GM12878 (cell line): ENCODE data around the gene SLC8B1. TPM values are rescaled to one million over a fixed set of nuclear protein-coding genes. Genes with fewer than 3 reads are reported as not detected.

Experiments used
- ATAC-seq: fragments of 200-7000 bp; cut with Tn5 transposase; 3 replicates; pipeline ENCODE4 v1.9.1; 2020; ENCODE audit warnings: mild to moderate bottlenecking, moderate library complexity
- BruUV-seq: library from RNA; stranded (reverse); fragments of 400-500 nt; replicated peaks from 2 replicates; lab custom pipeline; 2021; lab: Mats Ljungman, UMichigan
- CTCF ChIA-PET: fragments of 300-600 bp; sonication (Branson Sonifier 250); formaldehyde crosslinking; extraction: SDS; loops from one replicate; lab custom pipeline; 2021; ENCODE audit warnings: inconsistent platforms; lab: Yijun Ruan, JAX
- POLR2A ChIA-PET: fragments of 350-600 bp; formaldehyde crosslinking; extraction: SDS; loops from one replicate; lab custom pipeline; 2021; ENCODE audit warnings: inconsistent platforms; lab: Charles Lee
- RAD21 ChIA-PET: fragments of 300-600 bp; sonication (Branson Sonifier 250); formaldehyde crosslinking; loops from one replicate; lab custom pipeline; 2023; ENCODE audit warnings: antibody characterized with exemption; ENCODE audit not compliant: unreplicated experiment; lab: Charles Lee
- SMC1A ChIA-PET: fragments of 300-600 bp; sonication (Branson Sonifier 250); formaldehyde crosslinking; loops from one replicate; lab custom pipeline; 2023; ENCODE audit not compliant: unreplicated experiment, uncharacterized antibody; lab: Charles Lee
- DNase-seq: peaks from one replicate; pipeline ENCODE4 v3.0.0-alpha.2; 2011; ENCODE audit warnings: low read depth, low spot score
- FAIRE-seq: peaks from 3 replicates; lab custom pipeline; 2011; peaks lifted over from hg19 to GRCh38; lab: Jason Lieb, UNC
- H2AFZ ChIP-seq: 2 replicates; pipeline ENCODE4 v1.6.0; 2011; ENCODE audit warnings: low read depth, low read length, control low read depth; ENCODE audit not compliant: control insufficient read depth
- H3K27ac ChIP-seq: 2 replicates; pipeline ENCODE4 v1.5.1; 2011; ENCODE audit warnings: control low read depth; ENCODE audit not compliant: control insufficient read depth, insufficient read depth
- H3K27me3 ChIP-seq, 2 experiments: replicated peaks in 1 of 2; 2 replicates each; pipeline versions ENCODE4 v1.6.0 to v1.6.1; 2011; ENCODE audit warnings: low read length in 1 of 2; ENCODE audit not compliant: control insufficient read depth in 2 of 2, insufficient read depth in 2 of 2
- H3K36me3 ChIP-seq, 2 experiments: 2 replicates each; pipeline ENCODE4 v1.5.1; 2011; ENCODE audit warnings: low read length in 1 of 2; ENCODE audit not compliant: control insufficient read depth in 2 of 2, insufficient read depth in 2 of 2
- H3K4me1 ChIP-seq: 2 replicates; pipeline ENCODE4 v1.6.1; 2011; ENCODE audit warnings: mild to moderate bottlenecking, low read length, moderate library complexity, mixed read lengths; ENCODE audit not compliant: control insufficient read depth, insufficient read depth
- H3K4me2 ChIP-seq: 2 replicates; pipeline ENCODE4 v1.6.0; 2011; ENCODE audit warnings: control low read depth; ENCODE audit not compliant: control insufficient read depth, insufficient read depth
- H3K4me3 ChIP-seq: fragments of 200-600 bp; sonication (generic); 2 replicates; pipeline ENCODE4 v1.5.1; 2016
- H3K79me2 ChIP-seq: 2 replicates; pipeline ENCODE4 v1.6.0; 2011; ENCODE audit warnings: low read length; ENCODE audit not compliant: control insufficient read depth, insufficient read depth
- H3K9ac ChIP-seq: 2 replicates; pipeline ENCODE4 v1.8.0; 2011; ENCODE audit warnings: low read length, control low read depth, mixed read lengths; ENCODE audit not compliant: control insufficient read depth, insufficient read depth
- H3K9me3 ChIP-seq: replicated peaks from 3 replicates; pipeline ENCODE4 v1.5.1; 2011; ENCODE audit warnings: mild to moderate bottlenecking, low read length; ENCODE audit not compliant: control insufficient read depth, insufficient read depth
- H4K20me1 ChIP-seq: 2 replicates; pipeline ENCODE4 v1.6.0; 2011; ENCODE audit not compliant: control insufficient read depth, insufficient read depth
- ATF2 ChIP-seq: IDR thresholded peaks from 2 replicates; pipeline ENCODE4 v1.6.1; 2012; ENCODE audit warnings: low read length, inconsistent platforms
- EP300 ChIP-seq, 2 experiments: fragments of 150-350 bp in 1 of 2; IDR thresholded peaks; 2 replicates each; pipeline ENCODE4 v1.6.1; 2011 to 2012; ENCODE audit warnings: low read depth in 2 of 2, low read length in 2 of 2, borderline replicate concordance in 1 of 2, improper control_type of control experiment in 1 of 2, inconsistent platforms in 1 of 2; ENCODE audit not compliant: control insufficient read depth in 1 of 2
- GATAD2B ChIP-seq: fragments of 450-650 bp; conservative IDR thresholded peaks from 2 replicates; pipeline ENCODE4 v1.6.1; 2017; ENCODE audit warnings: low read depth, mild to moderate bottlenecking, moderate library complexity
- LARP7 ChIP-seq: fragments of 450-650 bp; IDR thresholded peaks from 2 replicates; pipeline ENCODE4 v1.6.1; 2017; ENCODE audit warnings: mild to moderate bottlenecking
- MEF2A ChIP-seq: IDR thresholded peaks from 2 replicates; pipeline ENCODE4 v1.6.1; 2011; ENCODE audit warnings: low read depth, mild to moderate bottlenecking, low read length, moderate library complexity; ENCODE audit not compliant: insufficient read depth
- MXI1 ChIP-seq: fragments of 150-350 bp; IDR thresholded peaks from 2 replicates; pipeline ENCODE4 v1.6.1; 2011; ENCODE audit warnings: low read depth, mild to moderate bottlenecking, inconsistent platforms, low read length, improper control_type of control experiment
- RB1 ChIP-seq: fragments of 450-650 bp; formaldehyde crosslinking; IDR thresholded peaks from 2 replicates; pipeline ENCODE4 v1.6.1; 2017; ENCODE audit warnings: mild to moderate bottlenecking, borderline replicate concordance
- RUNX3 ChIP-seq: IDR thresholded peaks from 2 replicates; pipeline ENCODE4 v1.6.1; 2012; ENCODE audit warnings: low read length, inconsistent platforms
- SKIL ChIP-seq: fragments of 450-650 bp; IDR thresholded peaks from 2 replicates; pipeline ENCODE4 v1.6.1; 2017; ENCODE audit warnings: mild to moderate bottlenecking, low read depth, inconsistent platforms; ENCODE audit not compliant: poor library complexity, severe bottlenecking
- SREBF1 ChIP-seq: IDR thresholded peaks from 2 replicates; pipeline ENCODE4 v1.6.1; 2012; ENCODE audit warnings: mild to moderate bottlenecking, low read length
- SUPT20H ChIP-seq: IDR thresholded peaks from 2 replicates; pipeline ENCODE4 v1.6.1; 2011; ENCODE audit warnings: low read depth, mild to moderate bottlenecking, low read length, moderate library complexity, borderline replicate concordance; ENCODE audit not compliant: control insufficient read depth
- ZNF384 ChIP-seq: IDR thresholded peaks from 2 replicates; pipeline ENCODE4 v1.6.1; 2012; ENCODE audit warnings: low read depth, mild to moderate bottlenecking, low read length, improper control_type of control experiment, borderline replicate concordance
- WGBS: methylation state at CpG from one replicate; pipeline ENCODE4 v1.1.6; 2016; ENCODE audit warnings: low lambda C conversion rate; ENCODE audit not compliant: insufficient replicate concordance, insufficient coverage; ENCODE audit errors: missing lambda C conversion rate; 5-methylcytosine and 5-hydroxymethylcytosine counted together
- in situ Hi-C: fragments of 300-500 bp; cut with MboI; formaldehyde crosslinking; loops from 9 replicates; pipeline ENCODE4 v1.14.3; 2018; ENCODE audit warnings: mixed read lengths
- intact Hi-C: fragments of 100-400 bp; cut with micrococcal nuclease; formaldehyde crosslinking; loops from one replicate; pipeline ENCODE4 v1.14.2; 2022; ENCODE audit not compliant: unreplicated experiment
- polyA plus RNA-seq, 11 experiments: library from polyadenylated mRNA; depleted of rRNA in 4 of 11; unstranded in 6 of 11; stranded (reverse) in 5 of 11; fragments of >200 nt; fragmentation: Nextera tagmentation in 4 of 11; fragmentation: Illumina TruSeq in 1 of 11; extraction: Ambion mirVana in 4 of 11; extraction: Trizol in 1 of 11; gene quantifications; 1 replicate in 1 of 11; 2 replicates in 10 of 11; pipeline versions ENCODE4 v1.2.1 to v1.2.3, GENCODE V29; 2011 to 2016; ENCODE audit warnings: inconsistent platforms in 2 of 11, missing spikeins in 2 of 11, low read depth in 1 of 11
- total RNA-seq, 4 experiments: library from RNA; depleted of rRNA in 3 of 4; stranded (reverse); fragments of >200 nt in 3 of 4; fragmentation: Illumina TruSeq in 1 of 4; extraction: Trizol in 1 of 4; gene quantifications; 2 replicates each; pipeline versions ENCODE4 v1.2.1 to v1.2.3, GENCODE V29; 2013 to 2021
- TF ChIP-seq, protein P1 (sequence below): IDR thresholded peaks from 2 replicates; pipeline ENCODE4 v1.6.1; 2011; ENCODE audit warnings: mild to moderate bottlenecking, low read depth, low read length, moderate library complexity; ENCODE audit not compliant: insufficient replicate concordance

Gene SLC8B1
- total and polyA plus RNA-seq, 10 of the 15 experiments (the other 5 are each of a cell fraction or from before 2014, with no cell fraction given), result 0.18 to 12.3 (median 6.8) TPM

DNA sequence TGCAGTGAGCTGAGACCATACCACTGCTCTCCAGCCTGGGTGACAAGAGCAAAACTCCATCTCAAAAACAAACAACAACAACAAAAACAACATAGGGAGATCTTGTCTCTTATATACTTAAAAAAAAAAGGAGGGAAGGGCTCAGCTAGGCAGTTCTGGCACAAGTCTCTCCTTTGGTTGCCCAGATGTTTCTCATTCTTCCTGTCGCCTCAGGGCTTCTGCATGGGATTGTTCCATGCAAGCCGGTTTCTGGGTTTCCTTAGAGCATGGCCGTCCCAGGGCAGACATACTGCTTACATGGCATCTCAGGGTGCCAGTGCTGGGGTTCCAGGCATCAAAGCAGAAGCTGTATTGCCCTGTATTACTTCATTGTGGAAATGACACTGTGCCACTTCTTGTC, 5.2 kb upstream of the SLC8B1 start:
- CTCF ChIA-PET, result no interaction called here
- H3K4me1 ChIP-seq, result no peaks in the 10 kb centered on the region; the same call in 1 of the 2 replicates
- POLR2A ChIA-PET, result no interaction called here
- WGBS, result 69% methylated on average over 3 of the region's 3 CpGs
- DNase-seq, result no peak
- no TSS peak for BruUV-seq
- intact Hi-C loops (no loop called here), in situ Hi-C loops (no loop called here)
- H3K4me3 ChIP-seq, result no peak overlapping the region
- no peaks in the 10 kb centered on the region for H3K36me3 ChIP-seq
- H3K9ac ChIP-seq, result no peak overlapping the region
- no peak for ATAC-seq
- SMC1A ChIA-PET, result no interaction called here
- H3K4me2 ChIP-seq, result no peak overlapping the region
- no peak overlapping the region for H2AFZ ChIP-seq
- RAD21 ChIA-PET, result no interaction called here
- no peaks in the 10 kb centered on the region for H3K79me2 ChIP-seq
- no peak for FAIRE-seq
- no peaks in the 10 kb centered on the region for H3K9me3 ChIP-seq
- TF ChIP-seq EP300 (IDR thresholded peaks at IDR 0.05; ENCODE audit: borderline replicate concordance in 1 of 2, control insufficient read depth in 1 of 2, low read depth in 2 of 2, low read length in 2 of 2), result no peak
- no peak for TF ChIP-seq SKIL
- no peak for TF ChIP-seq SUPT20H
- TF ChIP-seq ATF2, result no peak
- no peak for TF ChIP-seq GATAD2B
- TF ChIP-seq RB1, result no peak
- TF ChIP-seq LARP7, result no peak
- TF ChIP-seq MXI1, result no peak
- no peak for TF ChIP-seq ZNF384
- no peak for TF ChIP-seq RUNX3
- TF ChIP-seq, protein P1, sequence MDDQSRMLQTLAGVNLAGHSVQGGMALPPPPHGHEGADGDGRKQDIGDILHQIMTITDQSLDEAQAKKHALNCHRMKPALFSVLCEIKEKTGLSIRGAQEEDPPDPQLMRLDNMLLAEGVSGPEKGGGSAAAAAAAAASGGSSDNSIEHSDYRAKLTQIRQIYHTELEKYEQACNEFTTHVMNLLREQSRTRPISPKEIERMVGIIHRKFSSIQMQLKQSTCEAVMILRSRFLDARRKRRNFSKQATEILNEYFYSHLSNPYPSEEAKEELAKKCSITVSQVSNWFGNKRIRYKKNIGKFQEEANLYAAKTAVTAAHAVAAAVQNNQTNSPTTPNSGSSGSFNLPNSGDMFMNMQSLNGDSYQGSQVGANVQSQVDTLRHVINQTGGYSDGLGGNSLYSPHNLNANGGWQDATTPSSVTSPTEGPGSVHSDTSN, result no peak
- TF ChIP-seq SREBF1, result no peak
- no peak for TF ChIP-seq MEF2A
- H3K27ac ChIP-seq, result no peak overlapping the region
- no peaks in the 10 kb centered on the region for H4K20me1 ChIP-seq
- no peaks in the 10 kb centered on the region; a peak in 1 of 4 replicates for H3K27me3 ChIP-seq
